GM12874 (cell line): ENCODE data around the gene MATN1.

Experiments
- TF ChIP-seq, protein P1 (sequence below): IDR thresholded peaks from 2 replicates; pipeline ENCODE4 v1.5.1; 2011; ENCODE audit warnings: low read depth, mild to moderate bottlenecking, control low read depth, low read length, moderate library complexity; ENCODE audit not compliant: insufficient read depth

Gene MATN1

GRCh38 chr1:30759718-30760281, 36.4 kb upstream of the MATN1 start:
- TF ChIP-seq, protein P1, sequence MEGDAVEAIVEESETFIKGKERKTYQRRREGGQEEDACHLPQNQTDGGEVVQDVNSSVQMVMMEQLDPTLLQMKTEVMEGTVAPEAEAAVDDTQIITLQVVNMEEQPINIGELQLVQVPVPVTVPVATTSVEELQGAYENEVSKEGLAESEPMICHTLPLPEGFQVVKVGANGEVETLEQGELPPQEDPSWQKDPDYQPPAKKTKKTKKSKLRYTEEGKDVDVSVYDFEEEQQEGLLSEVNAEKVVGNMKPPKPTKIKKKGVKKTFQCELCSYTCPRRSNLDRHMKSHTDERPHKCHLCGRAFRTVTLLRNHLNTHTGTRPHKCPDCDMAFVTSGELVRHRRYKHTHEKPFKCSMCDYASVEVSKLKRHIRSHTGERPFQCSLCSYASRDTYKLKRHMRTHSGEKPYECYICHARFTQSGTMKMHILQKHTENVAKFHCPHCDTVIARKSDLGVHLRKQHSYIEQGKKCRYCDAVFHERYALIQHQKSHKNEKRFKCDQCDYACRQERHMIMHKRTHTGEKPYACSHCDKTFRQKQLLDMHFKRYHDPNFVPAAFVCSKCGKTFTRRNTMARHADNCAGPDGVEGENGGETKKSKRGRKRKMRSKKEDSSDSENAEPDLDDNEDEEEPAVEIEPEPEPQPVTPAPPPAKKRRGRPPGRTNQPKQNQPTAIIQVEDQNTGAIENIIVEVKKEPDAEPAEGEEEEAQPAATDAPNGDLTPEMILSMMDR = no peak

- TF ChIP-seq, protein P1 = no peak
These were observed 35.5 kb upstream of the MATN1 start for GRCh38 chr1:30758785-30759380.

- TF ChIP-seq, protein P1 = no peak
These were observed 34.8 kb upstream of the MATN1 start for GRCh38 chr1:30758121-30758688.

DNA sequence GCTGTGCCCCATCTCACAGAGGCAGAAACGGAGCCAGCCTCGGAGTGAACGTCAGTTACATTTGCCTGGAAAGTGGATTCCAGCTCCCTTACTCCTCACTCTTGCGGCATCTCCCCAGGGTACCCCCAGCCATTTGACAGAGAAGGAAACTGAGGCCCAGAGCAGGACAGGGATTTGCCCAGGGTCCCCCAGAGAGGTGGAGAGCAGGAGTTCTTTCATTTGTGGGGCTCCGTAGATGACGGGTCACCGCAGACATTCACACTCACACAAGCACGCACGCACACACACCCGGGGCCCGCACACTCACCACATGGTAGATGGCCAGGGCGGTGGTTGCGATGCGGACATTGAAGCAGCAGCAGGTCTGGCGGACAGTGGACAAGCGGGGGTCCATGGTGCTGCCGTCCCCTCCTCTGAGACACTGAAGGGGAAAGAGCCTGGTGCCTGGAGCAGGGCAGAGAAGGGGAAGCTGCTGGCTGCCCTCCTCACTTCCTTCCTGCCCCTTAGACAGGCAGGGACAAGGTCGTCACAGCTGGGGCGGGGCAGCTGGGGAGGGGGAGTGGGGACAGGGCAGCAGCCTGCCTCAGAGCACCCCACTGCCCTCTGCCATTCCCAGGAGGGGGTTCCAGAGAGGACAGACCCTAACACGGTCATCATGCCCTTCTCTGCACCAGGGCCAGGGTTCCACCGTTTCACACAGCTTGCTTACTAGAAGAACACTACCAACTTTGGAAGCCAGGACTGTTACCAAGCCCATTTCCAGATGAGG, 34.2 kb upstream of the MATN1 start, which contains the start of gene LAPTM5:
LAPTM5 (minus strand) TSS at position 423 of the 769 bp plus-strand sequence; CDS start at position 394, 29 bp downstream.
- TF ChIP-seq, protein P1 = no peak

GRCh38 chr1:30756545-30757351, 33.4 kb upstream of the MATN1 start:
- TF ChIP-seq, protein P1 = no peak

DNA sequence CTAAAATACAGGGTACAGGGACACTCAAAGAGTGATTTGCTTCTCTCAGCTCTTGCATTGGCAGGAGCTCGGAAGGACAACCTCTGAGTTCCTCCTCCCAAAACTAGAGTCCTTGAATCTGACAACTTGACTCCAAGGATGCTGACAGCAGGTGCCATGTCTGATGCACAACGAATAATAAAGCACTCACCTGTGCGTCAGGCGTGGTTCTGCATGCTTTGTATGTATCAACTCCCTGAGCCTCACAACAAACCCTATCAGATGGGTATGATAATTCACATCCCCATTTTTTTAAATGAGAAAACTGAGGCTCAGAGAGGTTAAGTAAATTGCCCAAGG, 32.8 kb upstream of the MATN1 start:
- TF ChIP-seq, protein P1 = no peak
